HG02852 (cell line): ENCODE data around the gene GRAMD2A.
"Not testable (repeated sequence)": the region's sequence is repeated elsewhere in the genome, so short reads cannot be mapped to it uniquely, and the experiment has no call there.

Experiments
- ATAC-seq: cut with Tn5 transposase; IDR thresholded peaks from one replicate; pipeline ENCODE4 v1.9.1; 2021; ENCODE audit warnings: mild to moderate bottlenecking, moderate library complexity; ENCODE audit not compliant: unreplicated experiment

The GRAMD2A gene

GRCh38 chr15:72192416-72192815 lies 5.2 kb downstream of the GRAMD2A start:
- ATAC-seq: no peak

DNA sequence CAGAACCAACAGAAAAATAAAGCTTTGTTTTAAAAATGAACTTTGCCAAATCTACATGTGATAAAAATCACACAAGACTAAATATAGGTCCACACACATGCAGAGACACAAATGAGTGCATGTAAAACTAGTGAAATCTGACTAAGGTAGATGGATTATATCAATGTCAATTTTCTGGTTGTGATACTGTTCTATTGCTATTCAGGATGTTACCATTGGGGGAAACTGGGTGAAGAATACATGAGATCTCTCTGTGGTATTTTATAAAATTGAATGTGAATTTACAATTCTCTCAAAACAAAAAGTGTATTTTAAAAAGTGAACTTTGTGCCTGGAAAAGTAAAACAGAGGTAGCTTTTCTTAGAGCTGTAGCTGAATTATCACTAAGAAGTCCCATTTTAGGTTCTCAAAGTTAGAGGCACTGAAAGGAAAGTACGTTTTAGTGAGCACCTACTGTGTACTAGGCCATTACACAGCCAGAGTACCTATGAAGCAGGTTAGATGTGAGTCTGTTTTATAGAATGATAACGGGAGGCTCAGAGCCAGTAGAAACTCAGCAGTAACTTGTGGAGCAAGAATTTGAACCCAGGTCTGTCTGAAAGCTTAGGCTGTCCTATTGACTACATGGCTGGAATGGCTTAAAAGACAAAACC lies 8.2 kb downstream of the GRAMD2A start:
- no peak for ATAC-seq

DNA sequence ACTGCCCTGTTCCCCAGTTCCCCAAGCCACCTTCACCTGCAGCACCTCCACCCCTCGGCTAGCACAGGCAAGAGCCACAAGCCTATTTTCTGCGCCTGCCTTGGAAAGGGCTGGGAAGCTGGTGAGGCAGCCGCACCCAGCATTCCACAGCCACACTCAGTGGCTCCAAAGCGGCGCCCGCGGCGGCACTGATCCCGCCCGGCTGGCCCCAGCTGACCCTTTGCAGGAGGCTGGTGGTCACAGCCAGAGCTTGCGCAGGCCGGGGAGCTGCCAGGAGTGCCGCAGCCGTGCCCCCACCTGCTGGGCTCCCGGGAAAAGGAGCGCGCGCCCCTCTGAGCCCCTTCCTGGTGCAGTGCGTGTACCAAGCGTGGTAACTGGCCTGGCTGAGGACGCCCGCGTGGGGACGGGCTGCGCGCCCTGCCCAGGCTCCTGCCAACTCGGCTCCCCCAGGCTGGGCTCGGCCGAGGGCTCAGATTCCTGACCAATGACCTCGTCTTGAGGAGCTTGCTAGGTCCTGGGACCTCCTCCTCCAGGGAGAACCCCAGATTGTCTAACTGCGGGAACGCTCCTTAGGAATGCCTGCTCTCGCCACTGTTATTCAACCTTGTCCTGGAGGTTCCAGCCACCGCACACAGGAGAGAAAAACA lies 13.3 kb downstream of the GRAMD2A start:
- ATAC-seq: no peak

DNA sequence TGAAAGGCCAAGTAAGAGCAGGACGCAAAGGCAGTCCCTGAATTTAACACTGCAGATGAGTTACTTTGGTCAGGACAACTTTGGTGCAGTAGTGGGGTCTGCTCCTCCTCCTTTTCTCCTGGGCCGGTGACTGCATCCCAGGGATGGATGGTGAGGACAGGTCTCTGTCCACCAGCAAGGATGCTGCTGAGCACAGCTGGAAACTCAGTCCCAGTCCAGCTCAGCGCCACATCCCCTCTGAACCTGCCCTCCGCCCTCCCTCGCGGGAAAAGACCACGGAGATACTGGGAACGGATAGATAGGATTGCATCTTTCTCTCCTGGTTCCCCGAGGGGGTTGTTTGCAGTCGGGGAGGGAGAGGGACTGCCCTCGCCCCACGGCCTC lies 13.8 kb downstream of the GRAMD2A start:
- no peak for ATAC-seq

DNA sequence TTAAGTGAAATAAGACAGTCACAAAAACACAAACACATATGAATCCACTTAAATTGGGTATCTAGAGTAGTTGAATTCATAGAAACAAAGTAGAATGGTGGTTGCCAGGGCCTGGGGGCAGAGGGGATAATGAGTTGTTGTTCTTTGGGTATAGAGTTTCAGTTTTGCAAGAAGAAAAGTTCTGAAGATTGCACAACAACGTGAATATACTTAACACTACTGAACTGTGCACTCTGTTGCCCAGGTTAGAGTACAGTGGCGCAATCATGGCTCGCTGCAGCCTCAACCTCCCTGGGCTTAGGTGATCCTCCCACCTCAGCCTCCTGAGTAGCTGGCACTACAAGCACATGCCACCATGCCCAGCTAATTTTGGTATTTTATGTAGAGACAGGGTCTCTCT lies 14.9 kb downstream of the GRAMD2A start:
- ATAC-seq: no peak

- no peak for ATAC-seq
These were observed 15.3 kb downstream of the GRAMD2A start for GRCh38 chr15:72182244-72182643.

GRCh38 chr15:72180761-72181324 lies 16.7 kb downstream of the GRAMD2A start:
- ATAC-seq: no peak

GRCh38 chr15:72179950-72180581 lies 17.5 kb downstream of the GRAMD2A start:
- ATAC-seq: no peak

DNA sequence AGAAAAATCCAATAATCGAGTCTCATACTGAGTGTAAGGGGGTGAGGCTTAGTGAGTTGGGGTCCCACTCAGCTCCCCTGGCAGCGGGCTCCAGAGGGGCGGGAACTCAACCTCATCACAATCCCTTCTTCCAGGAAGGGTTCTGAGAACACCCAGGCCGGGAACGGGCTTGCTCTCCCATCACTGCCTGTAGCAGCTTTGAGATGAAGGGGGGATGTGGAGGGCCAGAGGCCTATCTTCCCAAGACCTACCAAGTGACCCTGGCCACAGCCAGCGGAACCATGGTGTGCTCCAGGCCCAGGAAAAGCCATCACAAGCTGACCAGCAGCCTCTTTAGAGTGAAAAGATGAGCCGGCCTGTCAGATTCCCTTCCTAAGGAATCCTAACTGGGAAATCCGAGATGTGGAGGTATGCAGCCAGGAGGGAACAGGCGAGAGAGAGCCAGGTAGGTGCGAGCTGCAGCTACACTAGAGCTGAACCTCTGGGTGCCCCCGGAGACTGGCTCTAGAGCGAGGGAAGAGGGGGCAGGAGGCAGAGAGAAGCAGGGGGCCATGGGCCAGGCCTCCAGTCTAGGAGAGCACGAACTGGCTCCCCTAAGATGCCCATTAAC lies 18.5 kb downstream of the GRAMD2A start:
- ATAC-seq: no peak

DNA sequence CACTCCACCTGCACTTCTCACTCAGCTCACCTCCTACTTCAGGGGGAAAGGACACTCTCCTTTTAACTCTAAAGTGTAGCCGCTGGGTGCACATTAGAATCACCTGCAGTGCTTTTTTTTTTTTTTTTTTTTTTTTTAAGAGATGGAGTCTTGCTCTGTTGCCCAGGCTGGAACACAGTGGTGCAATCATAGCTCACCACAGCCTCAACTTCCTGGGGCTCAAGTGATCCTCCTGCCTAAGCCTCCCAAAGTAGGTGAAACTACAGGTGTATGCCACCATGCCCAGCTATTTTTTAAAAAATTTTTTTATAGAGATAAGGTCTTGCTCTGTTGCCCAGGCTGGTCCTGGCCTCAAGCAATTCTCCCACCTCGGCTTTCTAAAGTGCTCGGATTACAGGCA lies 20.8 kb downstream of the GRAMD2A start:
- no peak for ATAC-seq

- ATAC-seq: no peak
These were observed 21.4 kb downstream of the GRAMD2A start for GRCh38 chr15:72176159-72176558.

GRCh38 chr15:72175186-72176044 lies 22.2 kb downstream of the GRAMD2A start:
- no peak for ATAC-seq

DNA sequence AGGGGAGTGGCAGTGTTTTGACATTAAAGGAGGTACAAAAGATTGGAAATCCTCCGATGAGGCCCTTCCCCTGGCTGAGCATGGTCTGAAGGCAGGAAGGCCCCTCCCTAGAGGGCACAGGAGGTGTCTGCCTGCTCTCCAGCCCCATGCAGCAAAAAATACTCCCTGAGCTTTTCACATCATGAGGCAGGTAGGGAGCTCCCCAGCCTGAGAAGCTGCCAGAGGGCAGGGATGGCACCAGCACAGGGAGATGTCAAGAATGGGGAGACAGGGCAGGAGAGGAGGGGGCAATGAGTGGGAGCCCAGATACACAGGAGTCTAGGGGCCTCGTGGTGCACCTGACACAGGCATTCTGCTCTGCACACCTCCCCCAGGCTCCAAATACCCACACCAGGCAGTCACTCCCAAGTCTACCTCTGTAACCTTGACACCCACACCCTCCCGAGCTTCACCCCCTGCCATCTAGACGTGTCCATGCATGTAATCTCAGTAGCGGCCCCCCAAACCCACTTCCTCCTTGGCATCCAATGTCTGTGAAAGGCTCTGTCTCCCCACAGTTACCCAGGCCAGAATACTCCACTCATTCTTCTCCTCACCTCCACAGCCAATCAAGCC lies 22.9 kb downstream of the GRAMD2A start:
- ATAC-seq: no peak

DNA sequence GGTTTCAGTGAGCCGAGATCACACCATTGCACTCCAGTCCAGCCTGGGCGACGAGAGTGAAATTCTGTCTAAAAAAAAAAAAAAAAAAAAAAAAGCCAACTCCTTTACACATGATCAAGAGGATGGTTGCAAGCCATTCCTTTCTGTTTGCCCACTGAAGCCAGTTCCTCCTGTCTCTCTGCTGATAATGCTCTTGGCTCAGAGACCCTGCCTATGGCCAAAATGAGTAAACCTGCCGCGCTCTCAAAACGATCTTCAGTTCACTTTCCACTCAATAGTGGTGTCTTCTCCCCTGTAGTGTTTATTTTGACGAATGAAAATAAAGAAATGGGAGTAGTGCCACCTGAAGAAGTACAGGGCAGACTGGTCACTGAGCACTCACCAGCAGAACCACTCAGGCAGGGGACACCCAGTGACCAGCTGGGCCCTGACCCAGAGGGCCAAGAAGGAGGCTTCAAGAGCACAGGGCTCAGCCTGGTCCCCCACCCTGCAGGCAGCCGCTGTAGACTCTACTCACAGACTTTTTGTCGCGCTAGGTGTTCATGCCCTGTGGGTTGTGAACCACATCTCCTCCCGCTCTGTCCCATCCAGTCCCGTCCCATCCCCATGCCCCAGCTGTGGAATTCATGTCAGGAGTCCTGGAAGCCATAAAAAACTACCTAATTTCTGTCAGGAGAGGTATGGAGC lies 23.6 kb downstream of the GRAMD2A start:
- no peak for ATAC-seq

DNA sequence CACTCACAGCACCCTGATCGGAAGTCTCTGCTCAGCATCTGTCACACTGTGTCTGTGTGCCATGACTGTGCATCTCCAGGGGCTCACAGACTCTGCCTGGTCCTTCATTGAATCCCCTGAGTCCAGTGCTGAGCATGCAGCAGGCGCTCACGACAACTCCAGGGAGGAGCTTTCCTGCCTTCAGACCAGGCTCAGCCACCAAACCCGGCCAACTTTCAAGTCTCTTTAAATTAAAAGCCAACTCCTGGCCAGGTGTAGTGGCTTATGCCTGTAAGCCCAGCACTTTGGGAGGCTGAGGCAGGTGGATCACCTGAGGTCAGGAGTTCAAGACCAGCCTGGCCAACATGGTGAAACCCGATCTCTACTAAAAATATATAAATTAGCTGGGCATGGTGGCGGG lies 24.2 kb downstream of the GRAMD2A start:
- no peak for ATAC-seq

GRCh38 chr15:72172796-72173195 lies 24.8 kb downstream of the GRAMD2A start:
- ATAC-seq: no peak

GRCh38 chr15:72171978-72172377 lies 25.6 kb downstream of the GRAMD2A start:
- ATAC-seq: not testable (repeated sequence)

- ATAC-seq: no peak
These were observed 26.9 kb downstream of the GRAMD2A start for GRCh38 chr15:72170691-72171090.

DNA sequence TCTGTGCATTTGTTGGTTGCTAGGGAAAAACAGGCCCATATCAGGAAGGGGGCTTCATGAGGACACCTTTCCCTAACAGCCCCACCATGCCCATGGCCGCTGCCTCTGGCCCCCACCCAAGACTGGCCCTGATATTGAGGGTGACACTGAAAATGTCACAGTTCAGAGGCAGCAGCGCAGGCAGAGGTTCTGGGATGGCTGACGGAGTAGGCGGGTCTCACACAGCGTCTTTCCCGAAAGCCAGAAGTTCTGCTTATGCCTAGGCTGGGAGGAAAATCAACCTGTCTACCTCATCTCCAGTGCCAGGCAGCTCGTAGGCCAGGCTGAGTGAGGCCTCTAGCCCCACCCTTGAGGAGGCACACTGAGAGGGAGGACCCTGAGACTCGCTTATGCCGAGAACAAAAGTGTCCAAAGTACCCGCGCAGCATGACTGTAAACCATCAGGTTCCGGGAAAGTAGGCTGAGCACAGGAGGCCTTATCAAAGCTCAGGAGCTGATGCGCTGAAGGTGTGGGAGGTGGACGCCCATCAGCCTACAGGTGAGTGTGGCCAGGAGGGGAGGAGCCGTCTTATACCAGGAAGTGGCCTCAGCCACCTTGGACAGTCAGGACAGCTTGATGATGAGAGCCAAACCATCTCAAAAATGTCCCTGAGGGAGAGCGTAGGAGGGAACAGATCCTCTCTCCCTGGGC lies 27.5 kb downstream of the GRAMD2A start:
- ATAC-seq: no peak
